Measurements from ENCODE around the gene TMX1. TPM values are rescaled to one million over a fixed set of nuclear protein-coding genes. Genes with fewer than 3 reads are reported as not detected.

TMX1 gene
- total RNA-seq, 2 donors from 2014 or later = 8.9 to 11.7 TPM

DNA sequence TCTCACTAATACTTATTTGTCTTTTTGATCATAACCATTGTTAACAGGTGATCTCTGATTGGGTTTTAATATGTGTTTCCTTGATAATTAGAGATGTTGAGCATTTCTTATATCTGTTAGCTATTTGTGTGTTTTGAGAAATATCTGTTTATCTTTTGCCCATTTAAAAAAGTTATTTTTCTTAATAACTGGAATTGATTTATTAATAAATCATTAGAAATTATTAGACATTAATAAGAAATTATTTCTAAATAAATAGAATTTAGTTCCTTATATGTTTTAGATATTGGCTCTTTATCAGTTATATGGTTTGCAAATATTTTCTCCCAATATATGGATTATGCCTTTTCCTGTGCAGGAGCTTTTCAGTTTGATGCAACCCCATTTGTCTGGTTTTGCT is 18.7 kb downstream of the TMX1 start:
- TF ChIP-seq, protein P1, sequence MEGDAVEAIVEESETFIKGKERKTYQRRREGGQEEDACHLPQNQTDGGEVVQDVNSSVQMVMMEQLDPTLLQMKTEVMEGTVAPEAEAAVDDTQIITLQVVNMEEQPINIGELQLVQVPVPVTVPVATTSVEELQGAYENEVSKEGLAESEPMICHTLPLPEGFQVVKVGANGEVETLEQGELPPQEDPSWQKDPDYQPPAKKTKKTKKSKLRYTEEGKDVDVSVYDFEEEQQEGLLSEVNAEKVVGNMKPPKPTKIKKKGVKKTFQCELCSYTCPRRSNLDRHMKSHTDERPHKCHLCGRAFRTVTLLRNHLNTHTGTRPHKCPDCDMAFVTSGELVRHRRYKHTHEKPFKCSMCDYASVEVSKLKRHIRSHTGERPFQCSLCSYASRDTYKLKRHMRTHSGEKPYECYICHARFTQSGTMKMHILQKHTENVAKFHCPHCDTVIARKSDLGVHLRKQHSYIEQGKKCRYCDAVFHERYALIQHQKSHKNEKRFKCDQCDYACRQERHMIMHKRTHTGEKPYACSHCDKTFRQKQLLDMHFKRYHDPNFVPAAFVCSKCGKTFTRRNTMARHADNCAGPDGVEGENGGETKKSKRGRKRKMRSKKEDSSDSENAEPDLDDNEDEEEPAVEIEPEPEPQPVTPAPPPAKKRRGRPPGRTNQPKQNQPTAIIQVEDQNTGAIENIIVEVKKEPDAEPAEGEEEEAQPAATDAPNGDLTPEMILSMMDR (IDR thresholded peaks at IDR 0.05) = no peak

DNA sequence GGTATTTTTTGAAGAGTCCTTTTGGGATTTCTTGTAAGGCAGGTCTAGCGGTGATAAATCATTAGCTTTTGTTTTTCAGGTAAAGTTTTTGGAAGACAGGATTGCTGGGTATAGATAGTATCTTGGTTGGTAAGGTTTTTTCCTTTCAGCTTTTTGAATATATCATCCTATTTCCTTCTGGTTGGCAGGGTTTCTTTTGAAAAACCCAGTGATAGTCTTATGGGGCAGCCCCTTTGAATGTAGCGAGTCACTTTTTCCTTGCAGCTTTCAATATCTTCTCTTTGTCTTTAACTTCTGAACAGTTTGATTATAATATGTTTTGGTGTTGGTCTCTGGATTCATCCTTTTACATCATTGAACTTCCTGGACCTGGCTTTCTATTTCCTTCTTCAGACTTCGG is 20.2 kb downstream of the TMX1 start:
- no peaks in the 10 kb centered on the region for H3K27me3 ChIP-seq
- H3K9me3 ChIP-seq = no peaks in the 10 kb centered on the region
- H3K4me1 ChIP-seq = no peaks in the 10 kb centered on the region
- no peak overlapping the region for H3K4me3 ChIP-seq
- H3K36me3 ChIP-seq = peaks cover 14% of the 10 kb centered on the region
- TF ChIP-seq, protein P1 (IDR thresholded peaks at IDR 0.05) = no peak
- DNase-seq (ENCODE audit: low spot score) = no peak
- no peak overlapping the region for H3K27ac ChIP-seq

More for the DNA sequence above, 18.7 kb downstream of the TMX1 start:
- no peaks in the 10 kb centered on the region for H3K4me1 ChIP-seq
- DNase-seq (ENCODE audit: low spot score) = no peak
- no peaks in the 10 kb centered on the region for H3K27me3 ChIP-seq
- H3K27ac ChIP-seq = no peak overlapping the region
- H3K4me3 ChIP-seq = no peak overlapping the region
- peaks cover 29% of the 10 kb centered on the region for H3K36me3 ChIP-seq
- H3K9me3 ChIP-seq = no peaks in the 10 kb centered on the region

DNA sequence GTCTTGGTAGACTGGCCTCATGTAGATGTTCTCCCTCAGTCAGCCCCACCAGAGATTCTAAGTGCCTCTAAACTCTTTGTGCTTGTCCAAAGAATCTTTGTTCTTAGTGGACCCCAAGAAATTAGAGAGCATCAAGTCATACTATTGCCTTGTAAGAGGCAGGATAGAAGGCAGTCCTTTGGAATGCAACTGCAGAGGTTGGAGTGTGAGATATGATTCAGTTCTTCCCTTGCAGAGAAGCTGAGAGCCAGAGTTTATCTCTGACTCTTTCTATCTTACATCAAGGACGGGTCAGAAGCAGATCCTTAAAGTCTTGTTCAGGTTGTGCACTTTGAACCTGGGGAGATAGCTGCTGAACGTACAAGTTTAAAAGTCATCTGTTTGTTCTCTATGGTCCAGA is 21.1 kb downstream of the TMX1 start:
- Histone ChIP-seq H3K27me3 (no peaks in the 10 kb centered on the region), H3K9me3 (no peaks in the 10 kb centered on the region), H3K4me1 (no peaks in the 10 kb centered on the region), H3K27ac (no peak overlapping the region), H3K4me3 (no peak overlapping the region), H3K36me3 (peaks cover 9% of the 10 kb centered on the region)
- no peak for DNase-seq (ENCODE audit: low spot score)
- TF ChIP-seq, protein P1 (IDR thresholded peaks at IDR 0.05) = no peak

DNA sequence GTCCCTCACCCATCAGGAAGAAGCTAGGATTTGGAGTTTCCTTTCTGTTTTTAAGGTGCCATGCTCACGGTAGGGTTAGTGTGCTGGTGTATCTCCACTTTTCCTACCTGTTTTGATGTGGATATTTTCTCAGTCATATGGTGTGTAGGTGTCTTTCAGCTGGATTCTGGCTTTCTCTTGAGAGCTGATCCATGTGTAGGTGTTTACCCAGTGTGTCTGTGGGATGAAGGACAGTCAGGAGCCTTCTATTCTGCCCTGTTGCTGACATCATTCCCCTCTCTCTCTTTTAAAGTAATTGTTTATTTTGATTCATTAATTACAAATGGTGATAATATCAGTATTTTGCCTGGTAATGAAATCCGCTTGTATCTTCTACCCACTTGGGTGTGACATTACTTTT is 22.8 kb downstream of the TMX1 start:
- Histone ChIP-seq H3K27me3 (no peaks in the 10 kb centered on the region), H3K27ac (no peak overlapping the region), H3K9me3 (no peaks in the 10 kb centered on the region), H3K36me3 (no peaks in the 10 kb centered on the region), H3K4me3 (no peak overlapping the region), H3K4me1 (no peaks in the 10 kb centered on the region)
- DNase-seq (ENCODE audit: low spot score) = no peak
- TF ChIP-seq, protein P1 (IDR thresholded peaks at IDR 0.05) = no peak

DNA sequence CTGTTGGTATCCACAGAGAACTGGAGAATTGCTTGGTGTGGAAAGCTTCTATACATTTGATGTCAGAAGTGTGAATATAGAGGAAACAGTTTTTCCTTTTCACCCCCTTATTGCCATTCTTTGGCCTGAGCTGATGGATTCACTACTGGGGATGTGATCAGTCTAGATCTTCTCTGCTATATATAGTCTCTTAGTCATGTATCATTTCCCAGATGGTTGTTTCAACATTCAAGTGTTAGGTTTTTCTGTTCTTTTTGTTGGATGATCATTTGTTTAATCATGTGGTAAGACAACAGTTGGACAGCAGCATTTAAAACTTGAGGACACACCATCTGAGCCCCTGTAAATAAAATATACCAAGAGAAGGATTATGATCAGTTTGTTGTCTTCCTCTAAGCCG is 29.6 kb downstream of the TMX1 start:
- Histone ChIP-seq H3K9me3 (no peaks in the 10 kb centered on the region), H3K27ac (no peak overlapping the region), H3K4me3 (no peak overlapping the region), H3K36me3 (no peaks in the 10 kb centered on the region), H3K4me1 (no peaks in the 10 kb centered on the region), H3K27me3 (no peaks in the 10 kb centered on the region)
- DNase-seq (ENCODE audit: low spot score) = no peak
- TF ChIP-seq, protein P1 (IDR thresholded peaks at IDR 0.05) = no peak

DNA sequence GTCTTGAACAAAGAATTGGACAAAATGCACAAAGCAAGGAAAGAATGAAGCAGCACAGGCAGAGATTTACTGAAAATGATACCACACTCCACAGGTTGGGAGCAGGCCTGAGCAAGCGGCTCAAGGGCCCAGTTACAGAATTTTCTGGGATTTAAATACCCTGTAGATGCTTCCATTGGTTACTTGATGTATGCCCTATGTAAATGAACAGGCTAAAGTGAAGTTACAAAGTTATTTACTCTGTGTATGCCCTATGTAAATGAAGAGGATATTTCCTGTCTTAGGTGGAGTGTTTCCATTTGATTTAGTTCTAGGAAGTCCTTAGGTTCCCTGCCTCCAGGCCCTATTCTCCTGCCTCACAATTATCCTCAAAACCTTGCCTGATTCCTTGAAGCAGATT is 36.6 kb downstream of the TMX1 start:
- no peaks in the 10 kb centered on the region for H3K27me3 ChIP-seq
- no peak for DNase-seq (ENCODE audit: low spot score)
- TF ChIP-seq, protein P1 (IDR thresholded peaks at IDR 0.05) = no peak
- H3K4me3 ChIP-seq = no peak overlapping the region
- H3K36me3 ChIP-seq = no peaks in the 10 kb centered on the region
- no peaks in the 10 kb centered on the region for H3K9me3 ChIP-seq
- H3K27ac ChIP-seq = no peak overlapping the region
- no peaks in the 10 kb centered on the region for H3K4me1 ChIP-seq
